Lower leg skin (tissue), 3 donors: ENCODE data around the gene KIN.
"Not testable (repeated sequence)": the region's sequence is repeated elsewhere in the genome, so short reads cannot be mapped to it uniquely, and the experiment has no call there.

Experiments
- POLR2A ChIP-seq, 2 donors: fragments of 450-650 bp; IDR thresholded peaks; one replicate each; pipeline ENCODE4 v1.6.1; 2016 to 2017; ENCODE audit warnings: antibody characterized with exemption in 2 of 2, mild to moderate bottlenecking in 1 of 2, moderate library complexity in 1 of 2
- TF ChIP-seq, protein P1 (sequence below), 3 donors: fragments of 450-650 bp; IDR thresholded peaks; one replicate each; pipeline ENCODE4 v1.5.1; 2016; ENCODE audit warnings: antibody characterized with exemption in 3 of 3, mild to moderate bottlenecking in 3 of 3, moderate library complexity in 2 of 3

- TF ChIP-seq, protein P1, sequence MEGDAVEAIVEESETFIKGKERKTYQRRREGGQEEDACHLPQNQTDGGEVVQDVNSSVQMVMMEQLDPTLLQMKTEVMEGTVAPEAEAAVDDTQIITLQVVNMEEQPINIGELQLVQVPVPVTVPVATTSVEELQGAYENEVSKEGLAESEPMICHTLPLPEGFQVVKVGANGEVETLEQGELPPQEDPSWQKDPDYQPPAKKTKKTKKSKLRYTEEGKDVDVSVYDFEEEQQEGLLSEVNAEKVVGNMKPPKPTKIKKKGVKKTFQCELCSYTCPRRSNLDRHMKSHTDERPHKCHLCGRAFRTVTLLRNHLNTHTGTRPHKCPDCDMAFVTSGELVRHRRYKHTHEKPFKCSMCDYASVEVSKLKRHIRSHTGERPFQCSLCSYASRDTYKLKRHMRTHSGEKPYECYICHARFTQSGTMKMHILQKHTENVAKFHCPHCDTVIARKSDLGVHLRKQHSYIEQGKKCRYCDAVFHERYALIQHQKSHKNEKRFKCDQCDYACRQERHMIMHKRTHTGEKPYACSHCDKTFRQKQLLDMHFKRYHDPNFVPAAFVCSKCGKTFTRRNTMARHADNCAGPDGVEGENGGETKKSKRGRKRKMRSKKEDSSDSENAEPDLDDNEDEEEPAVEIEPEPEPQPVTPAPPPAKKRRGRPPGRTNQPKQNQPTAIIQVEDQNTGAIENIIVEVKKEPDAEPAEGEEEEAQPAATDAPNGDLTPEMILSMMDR (IDR thresholded peaks at IDR 0.05): not testable (repeated sequence)
- TF ChIP-seq POLR2A (IDR thresholded peaks at IDR 0.05): not testable (repeated sequence)
Measured at GRCh38 chr10:7811743-7812142, 23.9 kb upstream of the KIN start.
